Trophoblast cell (in vitro differentiated cells and primary cell): ENCODE results near the gene TRIP6.

ENCODE experiments used
- DNase-seq, 2 donors: peaks; one replicate each; pipeline ENCODE4 v3.0.0-alpha.2; 2016
- H2AFZ ChIP-seq: 2 replicates; pipeline ENCODE4 v1.6.1; 2013; ENCODE audit warnings: low read length, moderate library complexity, mild to moderate bottlenecking; ENCODE audit not compliant: insufficient read depth, poor library complexity
- H2AK5ac ChIP-seq: 2 replicates; pipeline ENCODE4 v1.6.1; 2013; ENCODE audit warnings: mild to moderate bottlenecking, low read length
- H2BK120ac ChIP-seq: 2 replicates; pipeline ENCODE4 v1.6.1; 2013; ENCODE audit warnings: low read length, mild to moderate bottlenecking, moderate library complexity; ENCODE audit not compliant: insufficient read depth, poor library complexity
- H2BK12ac ChIP-seq: 2 replicates; pipeline ENCODE4 v1.6.1; 2013; ENCODE audit warnings: mild to moderate bottlenecking, low read length, moderate library complexity
- H2BK5ac ChIP-seq: 2 replicates; pipeline ENCODE4 v1.6.1; 2013; ENCODE audit warnings: low read length, low read depth, moderate library complexity, mild to moderate bottlenecking; ENCODE audit not compliant: poor library complexity
- H3K14ac ChIP-seq: 2 replicates; pipeline ENCODE4 v1.6.1; 2013; ENCODE audit warnings: mild to moderate bottlenecking, low read length
- H3K18ac ChIP-seq: 2 replicates; pipeline ENCODE4 v1.6.1; 2013; ENCODE audit warnings: mild to moderate bottlenecking, low read length
- H3K23ac ChIP-seq: 2 replicates; pipeline ENCODE4 v1.6.1; 2013; ENCODE audit warnings: low read length
- H3K27ac ChIP-seq: 2 replicates; pipeline ENCODE4 v1.5.1; 2013; ENCODE audit warnings: low read depth, mild to moderate bottlenecking, inconsistent platforms, low read length, moderate library complexity
- H3K27me3 ChIP-seq: 2 replicates; pipeline ENCODE4 v1.6.1; 2013; ENCODE audit warnings: inconsistent platforms, mild to moderate bottlenecking, low read length, moderate library complexity; ENCODE audit not compliant: insufficient read depth
- H3K36me3 ChIP-seq, 2 experiments: 1 replicate in 1 of 2; 2 replicates in 1 of 2; pipeline ENCODE4 v1.6.1; 2013; ENCODE audit warnings: low read length in 2 of 2, mild to moderate bottlenecking in 2 of 2, moderate library complexity in 1 of 2; ENCODE audit not compliant: insufficient read depth in 2 of 2, control insufficient read depth in 1 of 2
- H3K4ac ChIP-seq: 2 replicates; pipeline ENCODE4 v1.6.1; 2013; ENCODE audit warnings: low read depth, mild to moderate bottlenecking, low read length, moderate library complexity
- H3K4me1 ChIP-seq, 2 experiments: 1 replicate in 1 of 2; 2 replicates in 1 of 2; pipeline ENCODE4 v1.6.1; 2013; ENCODE audit warnings: low read length in 2 of 2, mild to moderate bottlenecking in 2 of 2, moderate library complexity in 1 of 2; ENCODE audit not compliant: insufficient read depth in 2 of 2, control insufficient read depth in 1 of 2
- H3K4me2 ChIP-seq: 2 replicates; pipeline ENCODE4 v1.6.1; 2013; ENCODE audit warnings: inconsistent platforms, mild to moderate bottlenecking, low read length, moderate library complexity
- H3K4me3 ChIP-seq: 2 replicates; pipeline ENCODE4 v1.5.1; 2013; ENCODE audit warnings: mild to moderate bottlenecking, low read depth, low read length, inconsistent platforms
- H3K79me1 ChIP-seq: one replicate; pipeline ENCODE4 v1.6.1; 2013; ENCODE audit warnings: low read length
- H3K79me2 ChIP-seq: 2 replicates; pipeline ENCODE4 v1.6.1; 2013; ENCODE audit warnings: low read length, mild to moderate bottlenecking; ENCODE audit not compliant: control insufficient read depth, insufficient read depth, poor library complexity
- H3K9ac ChIP-seq: 2 replicates; pipeline ENCODE4 v1.6.1; 2013; ENCODE audit warnings: mild to moderate bottlenecking, low read length
- H3K9me3 ChIP-seq: 2 replicates; pipeline ENCODE4 v1.6.1; 2013; ENCODE audit warnings: low read depth, mild to moderate bottlenecking, control low read depth, inconsistent platforms, low read length; ENCODE audit not compliant: insufficient read depth
- H4K12ac ChIP-seq: 2 replicates; pipeline ENCODE4 v1.6.1; 2013; ENCODE audit warnings: low read depth, mild to moderate bottlenecking, low read length, moderate library complexity
- H4K8ac ChIP-seq: 2 replicates; pipeline ENCODE4 v1.6.1; 2013; ENCODE audit warnings: low read depth, mild to moderate bottlenecking, low read length, moderate library complexity
- H4K91ac ChIP-seq: one replicate; pipeline ENCODE4 v1.6.1; 2013; ENCODE audit warnings: low read depth, mild to moderate bottlenecking, low read length, moderate library complexity
- WGBS: extraction: QIAGEN DNeasy Blood & Tissue Kit; methylation state at CpG from one replicate; pipeline ENCODE4 v1.1.7; 2013; ENCODE audit warnings: missing lambda C conversion rate; ENCODE audit not compliant: insufficient read length, insufficient coverage; ENCODE audit errors: extremely low coverage; 5-methylcytosine and 5-hydroxymethylcytosine counted together

The TRIP6 gene

DNA sequence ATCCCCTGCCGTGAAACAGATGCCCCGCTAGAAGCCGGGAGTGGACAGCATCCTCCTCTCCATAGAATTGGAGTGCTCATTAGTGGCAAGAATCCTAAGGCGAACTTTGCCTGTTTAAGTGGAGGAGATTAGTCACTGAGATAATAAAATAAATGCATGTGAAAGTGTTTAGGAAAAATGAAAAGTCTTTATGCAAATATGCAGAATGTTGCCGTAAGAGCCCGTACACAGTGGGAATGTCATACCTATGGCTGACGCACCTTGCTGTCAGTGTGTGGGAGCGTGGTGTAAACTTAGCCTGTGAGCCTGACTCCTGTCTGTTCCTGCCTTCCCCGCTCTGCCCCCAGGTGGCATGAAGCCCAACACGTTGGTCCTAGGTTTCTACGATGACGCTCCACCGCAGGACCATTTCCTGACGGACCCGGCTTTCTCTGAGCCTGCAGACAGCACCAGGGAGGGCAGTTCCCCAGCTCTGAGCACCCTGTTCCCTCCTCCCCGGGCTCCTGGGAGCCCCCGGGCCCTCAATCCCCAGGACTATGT lies 1.7 kb upstream of the TRIP6 start:
- Histone ChIP-seq H3K18ac (no peak overlapping the region), H3K4me1 (peaks cover 10 to 12% of the 10 kb centered on the region in 2 experiments), H2AFZ (no peak overlapping the region), H4K12ac (no peak overlapping the region), H3K4me2 (no peak overlapping the region), H3K4me3 (no peak overlapping the region), H4K91ac (no peak overlapping the region), H2BK12ac (no peak overlapping the region), H3K23ac (no peak overlapping the region), H3K36me3 (peaks cover 35 to 40% of the 10 kb centered on the region in 2 experiments), H3K9me3 (peaks cover 1% of the 10 kb centered on the region), H3K79me2 (peaks cover 25% of the 10 kb centered on the region), H3K9ac (no peak overlapping the region), H3K79me1 (peaks cover 22% of the 10 kb centered on the region), H2AK5ac (peak overlapping the region; percentile 19), H3K14ac (no peak overlapping the region), H3K4ac (no peak overlapping the region), H2BK5ac (no peak overlapping the region), H3K27me3 (no peaks in the 10 kb centered on the region), H3K27ac (no peak overlapping the region), H2BK120ac (no peak overlapping the region), H4K8ac (no peak overlapping the region)
- peak; percentile 94 to 97 for DNase-seq
- no CpG with 5 or more reads among the region's 17 CpGs for WGBS

DNA sequence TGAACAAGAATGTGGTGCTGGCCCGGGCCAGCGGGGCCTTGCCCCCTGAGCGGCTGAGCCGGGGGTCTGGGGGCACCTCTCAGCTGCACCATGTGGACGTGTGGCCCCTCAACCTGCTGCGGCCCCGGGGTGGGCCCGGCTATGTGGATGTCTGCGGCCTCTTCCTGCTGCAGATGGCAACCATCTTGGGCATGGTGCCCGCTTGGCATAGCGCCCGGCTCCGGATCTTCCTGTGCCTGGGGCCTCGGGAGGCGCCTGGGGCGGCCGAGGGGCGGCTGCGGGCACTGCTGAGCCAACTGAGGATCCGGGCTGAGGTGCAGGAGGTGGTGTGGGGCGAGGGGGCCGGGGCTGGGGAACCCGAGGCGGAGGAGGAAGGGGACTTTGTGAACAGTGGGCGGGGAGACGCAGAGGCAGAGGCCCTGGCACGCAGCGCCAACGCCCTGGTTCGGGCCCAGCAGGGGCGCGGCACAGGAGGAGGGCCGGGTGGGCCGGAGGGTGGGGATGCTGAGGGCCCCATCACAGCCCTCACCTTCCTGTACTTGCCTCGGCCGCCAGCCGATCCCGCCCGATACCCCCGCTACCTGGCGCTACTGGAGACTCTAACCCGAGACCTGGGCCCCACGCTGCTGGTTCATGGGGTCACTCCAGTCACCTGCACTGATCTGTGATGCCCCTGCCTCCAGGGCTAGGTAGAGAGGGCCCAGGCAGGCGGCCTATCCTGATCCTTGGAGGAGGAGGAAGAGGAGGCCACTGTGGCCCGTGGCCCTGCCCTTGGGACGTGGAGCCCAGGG lies 1.1 kb upstream of the TRIP6 start:
- no peak overlapping the region for H3K4me2 ChIP-seq
- H3K18ac ChIP-seq: peak overlapping the region; percentile 90
- H3K4ac ChIP-seq: peak overlapping the region; percentile 97
- peak overlapping the region; percentile 92 for H2BK12ac ChIP-seq
- no peak for DNase-seq
- H2AFZ ChIP-seq: peak overlapping the region; percentile 85
- H4K8ac ChIP-seq: peak overlapping the region; percentile 97
- H3K9ac ChIP-seq: peak overlapping the region; percentile 2
- peak overlapping the region; percentile 100 for H4K91ac ChIP-seq
- H3K4me3 ChIP-seq: no peak overlapping the region
- H3K23ac ChIP-seq: no peak overlapping the region
- WGBS: no CpG with 5 or more reads among the region's 46 CpGs
- H2BK120ac ChIP-seq: peak overlapping the region; percentile 90
- peak overlapping the region; percentile 99 for H2AK5ac ChIP-seq
- no peak overlapping the region for H3K27ac ChIP-seq
- peak overlapping the region; percentile 100 for H2BK5ac ChIP-seq
- peak overlapping the region; percentile 100 for H4K12ac ChIP-seq
- H3K9me3 ChIP-seq: peaks cover 1% of the 10 kb centered on the region
- peaks cover 10 to 12% of the 10 kb centered on the region in 2 experiments for H3K4me1 ChIP-seq
- H3K79me1 ChIP-seq: peaks cover 22% of the 10 kb centered on the region
- H3K36me3 ChIP-seq: peaks cover 35 to 39% of the 10 kb centered on the region in 2 experiments
- H3K14ac ChIP-seq: peak overlapping the region; percentile 89
- no peaks in the 10 kb centered on the region for H3K27me3 ChIP-seq
- H3K79me2 ChIP-seq: peaks cover 25% of the 10 kb centered on the region

DNA sequence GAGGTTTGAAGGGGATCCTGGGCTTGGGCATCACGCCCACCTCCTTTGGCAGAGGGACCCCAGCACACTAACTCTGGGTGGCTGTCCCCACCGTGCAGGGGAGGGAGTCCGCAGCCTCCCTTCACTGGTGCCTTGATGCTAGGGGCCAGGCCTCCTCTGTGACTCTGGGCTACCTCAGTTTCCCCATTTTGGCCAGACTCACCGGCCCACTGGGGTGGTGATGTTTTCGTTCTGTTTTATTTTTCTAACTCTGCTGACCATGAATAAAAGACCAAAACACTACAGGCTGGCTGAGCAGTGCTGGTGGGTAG lies 503 bp upstream of the TRIP6 start:
- H2BK120ac ChIP-seq: peak overlapping the region; percentile 90
- H3K18ac ChIP-seq: peak overlapping the region; percentile 90
- H3K4me2 ChIP-seq: peak overlapping the region; percentile 84
- H4K91ac ChIP-seq: peak overlapping the region; percentile 100
- no CpG with 5 or more reads among the region's 5 CpGs for WGBS
- H3K9ac ChIP-seq: peak overlapping the region; percentile 2
- H3K14ac ChIP-seq: peak overlapping the region; percentile 89
- H3K79me2 ChIP-seq: peaks cover 25% of the 10 kb centered on the region
- H3K4me1 ChIP-seq: peaks cover 10 to 12% of the 10 kb centered on the region in 2 experiments
- peak overlapping the region; percentile 92 for H2BK12ac ChIP-seq
- peak overlapping the region; percentile 100 for H2BK5ac ChIP-seq
- peaks cover 22% of the 10 kb centered on the region for H3K79me1 ChIP-seq
- peak overlapping the region; percentile 85 for H2AFZ ChIP-seq
- peaks cover 1% of the 10 kb centered on the region for H3K9me3 ChIP-seq
- H4K12ac ChIP-seq: peak overlapping the region; percentile 100
- H3K4me3 ChIP-seq: no peak overlapping the region
- no peaks in the 10 kb centered on the region for H3K27me3 ChIP-seq
- peaks cover 35 to 39% of the 10 kb centered on the region in 2 experiments for H3K36me3 ChIP-seq
- H3K27ac ChIP-seq: peak overlapping the region; percentile 37
- peak overlapping the region; percentile 99 for H2AK5ac ChIP-seq
- no peak for DNase-seq
- peak overlapping the region; percentile 97 for H4K8ac ChIP-seq
- no peak overlapping the region for H3K23ac ChIP-seq
- peak overlapping the region; percentile 97 for H3K4ac ChIP-seq

DNA sequence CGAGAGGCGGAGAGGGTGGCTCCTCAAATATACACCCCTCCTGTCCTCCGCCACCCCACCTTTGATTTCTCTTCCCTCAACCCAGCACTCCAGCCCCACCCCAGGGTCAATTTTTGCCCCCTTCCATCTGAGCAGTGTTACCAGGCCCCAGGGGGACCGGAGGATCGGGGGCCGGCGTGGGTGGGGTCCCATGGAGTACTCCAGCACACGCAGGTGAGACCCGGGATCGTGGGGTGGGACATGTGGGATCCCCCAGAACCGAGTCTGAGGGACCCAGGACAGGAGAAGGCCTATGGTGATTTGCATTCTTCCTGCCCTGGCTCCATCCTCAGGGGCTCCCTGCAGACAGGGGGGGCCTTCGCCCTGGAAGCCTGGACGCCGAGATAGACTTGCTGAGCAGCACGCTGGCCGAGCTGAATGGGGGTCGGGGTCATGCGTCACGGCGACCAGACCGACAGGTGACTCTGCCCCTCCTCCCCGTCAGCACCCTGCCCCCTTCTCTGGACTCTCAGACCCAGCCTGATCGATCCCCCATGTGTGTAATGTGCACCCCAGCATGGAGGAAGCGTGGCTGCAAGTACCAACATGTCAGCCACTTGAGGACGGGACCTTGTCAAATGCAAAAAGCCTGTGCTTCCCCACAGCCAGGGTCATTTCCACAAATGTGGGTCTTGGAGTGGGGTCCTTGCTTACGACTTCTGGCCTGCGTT lies 744 bp downstream of the TRIP6 start:
- Histone ChIP-seq H3K4ac (peak overlapping the region; percentile 97), H3K14ac (peak overlapping the region; percentile 100), H3K4me3 (peak overlapping the region; percentile 89), H3K9me3 (no peaks in the 10 kb centered on the region), H3K4me2 (peak overlapping the region; percentile 84), H2BK5ac (peak overlapping the region; percentile 100), H3K18ac (peak overlapping the region; percentile 100), H3K9ac (peak overlapping the region; percentile 97), H4K8ac (peak overlapping the region; percentile 97), H2AFZ (peak overlapping the region; percentile 4), H3K4me1 (peaks cover 10 to 12% of the 10 kb centered on the region in 2 experiments), H3K27ac (peak overlapping the region; percentile 37), H3K79me1 (peaks cover 22% of the 10 kb centered on the region), H2BK120ac (peak overlapping the region; percentile 100), H2AK5ac (peak overlapping the region; percentile 100), H2BK12ac (peak overlapping the region; percentile 33), H3K23ac (no peak overlapping the region), H4K91ac (peak overlapping the region; percentile 100), H4K12ac (peak overlapping the region; percentile 100), H3K27me3 (no peaks in the 10 kb centered on the region), H3K79me2 (peaks cover 25% of the 10 kb centered on the region), H3K36me3 (peaks cover 36 to 40% of the 10 kb centered on the region in 2 experiments)
- DNase-seq: no peak
- no CpG with 5 or more reads among the region's 27 CpGs for WGBS
